CD4-positive, alpha-beta T cell treated with Interleukin-2 at 100 ng/mL for 4 hours (primary cell): ENCODE results near the gene GINS2.

Experiments
- DNase-seq: peaks from one replicate; pipeline ENCODE4 v3.0.0-alpha.2; 2020; ENCODE audit warnings: low spot score

The GINS2 gene

GRCh38 chr16:85653290-85653891 lies 35.4 kb downstream of the GINS2 start:
- DNase-seq = no peak

- no peak for DNase-seq
Observed at GRCh38 chr16:85652431-85653221, 36.1 kb downstream of the GINS2 start.

- no peak for DNase-seq
Observed at GRCh38 chr16:85651629-85652430, 36.9 kb downstream of the GINS2 start.

GRCh38 chr16:85650844-85651628 lies 37.7 kb downstream of the GINS2 start:
- no peak for DNase-seq

GRCh38 chr16:85650135-85650843 lies 38.5 kb downstream of the GINS2 start:
- DNase-seq = no peak

GRCh38 chr16:85649411-85650134 lies 39.2 kb downstream of the GINS2 start:
- no peak for DNase-seq

- DNase-seq = no peak
Observed at GRCh38 chr16:85648805-85649204, 39.9 kb downstream of the GINS2 start.

GRCh38 chr16:85648070-85648714 lies 40.6 kb downstream of the GINS2 start:
- no peak for DNase-seq

- DNase-seq = no peak
Observed at GRCh38 chr16:85646976-85647375, 41.8 kb downstream of the GINS2 start.

- DNase-seq = no peak
Observed at GRCh38 chr16:85646358-85646907, 42.3 kb downstream of the GINS2 start.

GRCh38 chr16:85645021-85645589 lies 43.6 kb downstream of the GINS2 start:
- DNase-seq = no peak

GRCh38 chr16:85644093-85644712 lies 44.6 kb downstream of the GINS2 start:
- no peak for DNase-seq

- DNase-seq = no peak
Observed at GRCh38 chr16:85643631-85644030, 45.1 kb downstream of the GINS2 start.

GRCh38 chr16:85642762-85643358 lies 45.9 kb downstream of the GINS2 start:
- no peak for DNase-seq

GRCh38 chr16:85641776-85642176 lies 47.0 kb downstream of the GINS2 start:
- no peak for DNase-seq

GRCh38 chr16:85641305-85641704 lies 47.4 kb downstream of the GINS2 start:
- no peak for DNase-seq

GRCh38 chr16:85640585-85640984 lies 48.2 kb downstream of the GINS2 start:
- no peak for DNase-seq

- no peak for DNase-seq
Observed at GRCh38 chr16:85640254-85640558, 48.5 kb downstream of the GINS2 start.
